Mammary epithelial cell (primary cell): ENCODE results near the gene PRCP.

Experiments used
- CTCF ChIP-seq, 2 donors: IDR thresholded peaks in 1 of 2; conservative IDR thresholded peaks in 1 of 2; 2 replicates each; pipeline ENCODE4 v1.5.1; 2011 to 2012; ENCODE audit warnings: inconsistent platforms in 2 of 2, low read length in 2 of 2, mild to moderate bottlenecking in 2 of 2, control low read depth in 1 of 2, low read depth in 1 of 2; ENCODE audit not compliant: insufficient read depth in 1 of 2; ENCODE audit errors: extremely low read depth in 1 of 2
- EZH2 ChIP-seq: IDR thresholded peaks from 2 replicates; pipeline ENCODE4 v1.6.1; 2012; ENCODE audit warnings: low read length, inconsistent platforms, borderline replicate concordance

- TF ChIP-seq CTCF (conservative IDR thresholded peaks at IDR 0.05 in 1 of 2, IDR thresholded peaks at IDR 0.05 in 1 of 2; ENCODE audit: extremely low read depth in 1 of 2, insufficient read depth in 1 of 2, low read depth in 1 of 2, low read length in 2 of 2): no peak
- no peak for TF ChIP-seq EZH2
Observed at GRCh38 chr11:82814379-82814778, 85.9 kb downstream of the PRCP start.
